ENCODE measurements around the gene TLR9.

The TLR9 gene

GRCh38 chr3:52237006-52237656 is 11.7 kb upstream of the TLR9 start:
- FAIRE-seq (no peak), DNase-seq (ENCODE audit: insufficient read length) (no peak)
- TF ChIP-seq POLR2A (IDR thresholded peaks at IDR 0.05; ENCODE audit: low read depth, low read length) (no peak), POLR2AphosphoS5 (IDR thresholded peaks at IDR 0.05; ENCODE audit: low read depth, low read length) (no peak), TAF1 (IDR thresholded peaks at IDR 0.05; ENCODE audit: borderline replicate concordance, low read depth, low read length) (no peak)

GRCh38 chr3:52236424-52236886 is 11.0 kb upstream of the TLR9 start:
- DNase-seq (ENCODE audit: insufficient read length) (no peak), FAIRE-seq (no peak)
- no peak for TF ChIP-seq POLR2AphosphoS5 (IDR thresholded peaks at IDR 0.05; ENCODE audit: low read depth, low read length)
- TF ChIP-seq TAF1 (IDR thresholded peaks at IDR 0.05; ENCODE audit: borderline replicate concordance, low read depth, low read length), result no peak
- TF ChIP-seq POLR2A (IDR thresholded peaks at IDR 0.05; ENCODE audit: low read depth, low read length), result no peak

GRCh38 chr3:52234516-52235447 is 9.3 kb upstream of the TLR9 start:
- TF ChIP-seq TAF1 (IDR thresholded peaks at IDR 0.05; ENCODE audit: borderline replicate concordance, low read depth, low read length) (no peak), POLR2A (IDR thresholded peaks at IDR 0.05; ENCODE audit: low read depth, low read length) (no peak), POLR2AphosphoS5 (IDR thresholded peaks at IDR 0.05; ENCODE audit: low read depth, low read length) (no peak)
- no peak for FAIRE-seq
- DNase-seq (ENCODE audit: insufficient read length), result no peak

- FAIRE-seq, result no peak
- DNase-seq (ENCODE audit: insufficient read length), result no peak
- TF ChIP-seq POLR2A (IDR thresholded peaks at IDR 0.05; ENCODE audit: low read depth, low read length) (no peak), POLR2AphosphoS5 (IDR thresholded peaks at IDR 0.05; ENCODE audit: low read depth, low read length) (no peak), TAF1 (IDR thresholded peaks at IDR 0.05; ENCODE audit: borderline replicate concordance, low read depth, low read length) (no peak)
Measured at GRCh38 chr3:52233968-52234367, 8.5 kb upstream of the TLR9 start.

- TF ChIP-seq POLR2A (IDR thresholded peaks at IDR 0.05; ENCODE audit: low read depth, low read length), result no peak
- TF ChIP-seq TAF1 (IDR thresholded peaks at IDR 0.05; ENCODE audit: borderline replicate concordance, low read depth, low read length), result no peak
- TF ChIP-seq POLR2AphosphoS5 (IDR thresholded peaks at IDR 0.05; ENCODE audit: low read depth, low read length), result no peak
- FAIRE-seq (no peak), DNase-seq (ENCODE audit: insufficient read length) (no peak)
Measured at GRCh38 chr3:52233108-52233591, 7.7 kb upstream of the TLR9 start.

- TF ChIP-seq POLR2AphosphoS5 (IDR thresholded peaks at IDR 0.05; ENCODE audit: low read depth, low read length) (no peak), POLR2A (IDR thresholded peaks at IDR 0.05; ENCODE audit: low read depth, low read length) (no peak), TAF1 (IDR thresholded peaks at IDR 0.05; ENCODE audit: borderline replicate concordance, low read depth, low read length) (no peak)
- no peak for DNase-seq (ENCODE audit: insufficient read length)
Measured at GRCh38 chr3:52232279-52233107, 7.0 kb upstream of the TLR9 start.

GRCh38 chr3:52231502-52232278 is 6.2 kb upstream of the TLR9 start:
- DNase-seq (ENCODE audit: insufficient read length) (peak; percentile 82), FAIRE-seq (no peak)
- TF ChIP-seq TAF1 (IDR thresholded peaks at IDR 0.05; ENCODE audit: borderline replicate concordance, low read depth, low read length) (no peak), POLR2AphosphoS5 (IDR thresholded peaks at IDR 0.05; ENCODE audit: low read depth, low read length) (0 out of 2 replicates have a peak, but pooled peaks have one; percentile 18)

More at GRCh38 chr3:52232279-52233107, 7.0 kb upstream of the TLR9 start:
- no peak for FAIRE-seq

- FAIRE-seq (no peak), DNase-seq (ENCODE audit: insufficient read length) (no peak)
- TF ChIP-seq POLR2A (IDR thresholded peaks at IDR 0.05; ENCODE audit: low read depth, low read length), result no peak
- no peak for TF ChIP-seq POLR2AphosphoS5 (IDR thresholded peaks at IDR 0.05; ENCODE audit: low read depth, low read length)
- no peak for TF ChIP-seq TAF1 (IDR thresholded peaks at IDR 0.05; ENCODE audit: borderline replicate concordance, low read depth, low read length)
Measured at GRCh38 chr3:52230889-52231499, 5.5 kb upstream of the TLR9 start.

GRCh38 chr3:52230461-52230860 is 5.0 kb upstream of the TLR9 start:
- no peak for TF ChIP-seq TAF1 (IDR thresholded peaks at IDR 0.05; ENCODE audit: borderline replicate concordance, low read depth, low read length)
- no peak for TF ChIP-seq POLR2A (IDR thresholded peaks at IDR 0.05; ENCODE audit: low read depth, low read length)
- no peak for TF ChIP-seq POLR2AphosphoS5 (IDR thresholded peaks at IDR 0.05; ENCODE audit: low read depth, low read length)
- FAIRE-seq (no peak), DNase-seq (ENCODE audit: insufficient read length) (no peak)

GRCh38 chr3:52229656-52230055 is 4.2 kb upstream of the TLR9 start:
- TF ChIP-seq POLR2AphosphoS5 (IDR thresholded peaks at IDR 0.05; ENCODE audit: low read depth, low read length) (no peak), POLR2A (IDR thresholded peaks at IDR 0.05; ENCODE audit: low read depth, low read length) (no peak), TAF1 (IDR thresholded peaks at IDR 0.05; ENCODE audit: borderline replicate concordance, low read depth, low read length) (no peak)
- FAIRE-seq (no peak), DNase-seq (ENCODE audit: insufficient read length) (no peak)

Data from GM12892 (cell line).